Ovary (tissue), 3 donors: Measurements from ENCODE around the gene GAK.

Experiments
- CTCF ChIP-seq, 3 donors: fragments of 450-650 bp in 2 of 3; fragments of 200-600 bp in 1 of 3; IDR thresholded peaks; one replicate each; pipeline versions ENCODE4 v1.5.1 to v1.8.0; 2016 to 2022; ENCODE audit warnings: antibody characterized with exemption in 3 of 3, mild to moderate bottlenecking in 1 of 3
- EP300 ChIP-seq: sonication (generic); formaldehyde crosslinking; IDR thresholded peaks from one replicate; pipeline ENCODE4 v1.6.1; 2017; ENCODE audit warnings: antibody characterized with exemption
- donor health status: DM: no; HTN: no; CAD: no.

GRCh38 chr4:813900-814299 lies 118.2 kb downstream of the GAK start:
- TF ChIP-seq CTCF (IDR thresholded peaks at IDR 0.05) (no peak), EP300 (no peak)
